Stimulated activated naive B cell treated with anti-CD40 and anti-IgM and Interleukin-4, amounts not matched to agents 10 μg/mL and 1 μg/mL and 100 μg/mL, for 72 hours (primary cell): ENCODE results near the gene HEATR1.

Source experiments
- ATAC-seq, 2 donors: fragments of 150-1000 bp; cut with Tn5 transposase; replicated peaks; 2 replicates each; pipeline ENCODE4 v1.10.0; 2021; ENCODE audit warnings: moderate library complexity in 1 of 2
- DNase-seq: peaks from one replicate; pipeline ENCODE4 v3.0.0; 2021
- H3K27ac Mint-ChIP-seq: one replicate; pipeline ENCODE4 v1.8.0; 2022; ENCODE audit warnings: mild to moderate bottlenecking, mixed read lengths
- H3K27me3 Mint-ChIP-seq, 2 donors: one replicate each; pipeline ENCODE4 v1.8.0; 2022; ENCODE audit warnings: mixed read lengths in 2 of 2
- H3K36me3 Mint-ChIP-seq, 2 donors: one replicate each; pipeline ENCODE4 v1.8.0; 2022; ENCODE audit warnings: mixed read lengths in 2 of 2, mild to moderate bottlenecking in 1 of 2
- H3K4me1 Mint-ChIP-seq, 2 donors: one replicate each; pipeline ENCODE4 v1.8.0; 2022; ENCODE audit warnings: mixed read lengths in 2 of 2, mild to moderate bottlenecking in 1 of 2
- H3K4me3 Mint-ChIP-seq, 2 donors: one replicate each; pipeline ENCODE4 v1.8.0; 2022; ENCODE audit warnings: mild to moderate bottlenecking in 2 of 2, mixed read lengths in 2 of 2, moderate library complexity in 1 of 2
- H3K9me3 Mint-ChIP-seq, 2 donors: one replicate each; pipeline ENCODE4 v1.8.0; 2022; ENCODE audit warnings: mixed read lengths in 2 of 2, mild to moderate bottlenecking in 1 of 2

The HEATR1 gene

DNA sequence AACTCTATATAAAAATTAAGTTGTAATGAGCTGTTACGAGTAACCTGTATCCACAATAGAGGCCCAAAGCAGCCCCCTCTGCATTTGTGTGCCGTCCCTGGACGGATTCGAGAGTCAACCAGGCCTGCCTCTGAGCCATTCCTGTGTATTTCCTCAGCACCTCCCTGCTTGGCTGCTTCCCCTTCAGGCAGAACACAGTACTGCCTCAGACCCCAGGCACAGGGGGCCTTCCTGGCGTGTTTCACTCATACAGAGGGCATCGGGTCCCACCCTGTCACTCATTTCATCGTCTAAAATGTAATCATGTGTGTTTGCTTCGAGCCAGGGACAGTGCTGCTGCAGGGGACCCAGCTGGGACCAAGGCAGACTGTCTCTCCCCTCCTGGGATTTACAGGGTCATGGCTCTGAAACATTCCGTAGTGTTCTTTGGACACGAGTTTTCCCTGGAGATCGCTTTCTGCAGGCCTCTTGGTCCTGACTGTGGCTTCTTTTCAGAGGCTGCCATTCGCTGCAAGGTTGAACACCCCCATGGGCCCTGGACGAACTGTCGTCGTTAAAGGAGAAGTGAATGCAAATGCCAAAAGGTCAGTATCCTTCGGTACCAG lies 61.1 kb downstream of the HEATR1 start:
- Mint-ChIP-seq H3K4me1 (peaks cover 14 to 15% of the 10 kb centered on the region in 2 donors), H3K27ac (no peak overlapping the region), H3K9me3 (no peaks in the 10 kb centered on the region), H3K4me3 (no peak overlapping the region), H3K27me3 (no peaks in the 10 kb centered on the region), H3K36me3 (peaks cover 56 to 67% of the 10 kb centered on the region in 2 donors)
- ATAC-seq (peak; percentile 33 to 41), DNase-seq (no peak)

DNA sequence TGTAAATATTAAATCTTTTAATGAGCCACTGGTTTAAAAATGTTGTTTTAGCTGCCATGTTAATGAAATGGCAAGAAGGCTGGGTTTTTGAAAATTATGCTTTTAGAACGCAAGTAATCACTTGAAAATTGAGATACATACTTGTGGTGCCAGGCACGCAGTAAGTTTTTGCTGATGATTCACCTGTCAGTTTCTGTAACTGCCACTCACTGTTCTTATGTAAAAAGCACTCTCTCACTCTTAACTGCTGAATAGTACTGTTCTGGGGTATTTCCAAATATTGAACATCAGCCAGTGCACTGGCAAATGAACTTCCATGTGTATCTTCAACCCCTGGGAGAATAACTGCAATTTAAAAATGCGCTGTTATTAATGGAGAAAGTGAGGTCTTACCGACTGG lies 62.6 kb downstream of the HEATR1 start:
- Mint-ChIP-seq H3K27me3 (no peaks in the 10 kb centered on the region), H3K9me3 (no peaks in the 10 kb centered on the region), H3K4me1 (peaks cover 10 to 14% of the 10 kb centered on the region in 2 donors), H3K36me3 (peaks cover 47 to 58% of the 10 kb centered on the region in 2 donors), H3K4me3 (no peak overlapping the region), H3K27ac (no peak overlapping the region)
- ATAC-seq (no peak), DNase-seq (no peak)

DNA sequence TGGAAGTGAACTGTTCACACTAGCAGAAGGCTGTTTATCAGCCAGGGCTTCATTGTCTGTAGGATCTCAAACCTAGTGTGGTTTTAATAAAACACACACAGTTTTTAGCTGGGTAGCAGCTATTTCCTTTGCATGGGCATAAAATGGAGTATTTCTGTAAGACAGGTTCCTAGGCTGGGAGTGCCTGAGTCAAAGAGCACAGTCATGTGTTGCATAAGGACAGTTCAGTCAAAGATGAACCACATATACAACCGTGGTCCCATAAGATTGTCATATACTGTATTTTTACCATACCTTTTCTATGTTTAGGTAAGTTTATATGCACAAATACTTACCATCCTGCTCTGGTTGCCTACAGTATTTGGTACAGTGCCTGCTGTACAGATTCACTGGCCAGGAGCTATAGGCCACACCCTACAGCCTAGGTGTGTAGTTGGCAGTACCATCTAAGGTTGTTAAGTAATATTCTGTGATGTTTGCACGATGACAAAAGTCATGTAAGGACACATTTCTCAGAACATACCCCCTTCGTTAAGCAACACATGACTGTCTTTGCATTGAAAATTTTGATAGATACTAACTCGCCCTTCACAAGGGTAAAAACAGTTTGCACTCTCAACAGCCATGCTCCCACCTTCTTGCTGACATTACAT lies 63.4 kb downstream of the HEATR1 start:
- no peaks in the 10 kb centered on the region for H3K27me3 Mint-ChIP-seq
- H3K27ac Mint-ChIP-seq = peak overlapping the region; percentile 42
- no peaks in the 10 kb centered on the region for H3K9me3 Mint-ChIP-seq
- H3K4me1 Mint-ChIP-seq = peaks cover 7 to 15% of the 10 kb centered on the region in 2 donors
- no peak overlapping the region for H3K4me3 Mint-ChIP-seq
- ATAC-seq (no peak), DNase-seq (no peak)
- peaks cover 48 to 59% of the 10 kb centered on the region in 2 donors for H3K36me3 Mint-ChIP-seq

DNA sequence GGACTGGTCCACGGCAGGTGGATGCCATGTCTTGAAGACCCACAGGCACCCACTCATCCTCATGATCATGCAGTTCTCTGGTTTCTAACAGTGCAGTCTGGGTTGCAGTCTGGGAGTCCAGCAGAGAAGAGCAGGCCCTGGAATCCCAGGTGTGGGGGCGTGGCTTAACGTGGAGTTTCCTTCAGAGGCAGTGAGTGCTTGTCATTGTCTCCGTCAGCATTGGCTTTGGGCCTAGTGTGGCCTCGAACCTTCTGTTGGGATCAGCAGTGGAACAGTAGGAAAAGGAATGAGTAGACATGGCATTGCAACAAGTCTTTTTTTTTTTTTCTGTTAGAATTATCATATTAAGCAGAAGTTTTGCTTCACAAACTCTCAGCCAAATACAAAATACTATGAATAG lies 67.8 kb downstream of the HEATR1 start:
- peak overlapping the region in 1 of 2 donors; percentile 26 for H3K4me3 Mint-ChIP-seq
- H3K9me3 Mint-ChIP-seq = no peaks in the 10 kb centered on the region
- peaks cover 32 to 41% of the 10 kb centered on the region in 2 donors for H3K36me3 Mint-ChIP-seq
- no peak overlapping the region for H3K27ac Mint-ChIP-seq
- peaks cover 10 to 21% of the 10 kb centered on the region in 2 donors for H3K4me1 Mint-ChIP-seq
- DNase-seq (no peak), ATAC-seq (no peak)
- H3K27me3 Mint-ChIP-seq = no peaks in the 10 kb centered on the region

DNA sequence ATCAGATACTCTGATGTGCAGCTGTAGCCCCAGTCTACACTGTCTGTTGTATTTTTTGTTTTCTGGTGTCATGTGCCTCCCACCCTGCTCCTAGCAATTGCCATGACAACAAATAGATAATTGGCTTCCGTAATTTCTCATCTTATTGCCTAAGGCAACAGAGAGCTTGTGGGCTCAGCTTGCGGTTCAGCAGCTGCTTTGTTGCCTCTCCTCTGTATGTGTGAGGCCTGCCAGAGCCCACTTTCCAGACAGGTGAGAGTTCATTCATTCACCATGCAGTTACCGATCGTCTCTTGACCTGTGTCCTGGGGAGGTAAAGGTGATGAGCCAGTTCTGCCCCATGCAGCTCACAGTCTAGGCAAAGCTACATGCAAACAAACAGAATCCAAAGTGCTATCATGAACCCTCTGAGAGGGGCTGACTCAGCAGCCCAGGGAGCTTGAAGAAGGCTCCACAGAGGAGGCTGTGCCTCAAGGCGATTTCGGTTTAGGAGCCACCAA lies 68.6 kb downstream of the HEATR1 start:
- H3K4me3 Mint-ChIP-seq = no peak overlapping the region
- ATAC-seq (no peak), DNase-seq (no peak)
- peaks cover 36 to 48% of the 10 kb centered on the region in 2 donors for H3K36me3 Mint-ChIP-seq
- H3K27ac Mint-ChIP-seq = peak overlapping the region; percentile 52
- peaks cover 15 to 28% of the 10 kb centered on the region in 2 donors for H3K4me1 Mint-ChIP-seq
- no peaks in the 10 kb centered on the region for H3K27me3 Mint-ChIP-seq
- H3K9me3 Mint-ChIP-seq = no peaks in the 10 kb centered on the region

DNA sequence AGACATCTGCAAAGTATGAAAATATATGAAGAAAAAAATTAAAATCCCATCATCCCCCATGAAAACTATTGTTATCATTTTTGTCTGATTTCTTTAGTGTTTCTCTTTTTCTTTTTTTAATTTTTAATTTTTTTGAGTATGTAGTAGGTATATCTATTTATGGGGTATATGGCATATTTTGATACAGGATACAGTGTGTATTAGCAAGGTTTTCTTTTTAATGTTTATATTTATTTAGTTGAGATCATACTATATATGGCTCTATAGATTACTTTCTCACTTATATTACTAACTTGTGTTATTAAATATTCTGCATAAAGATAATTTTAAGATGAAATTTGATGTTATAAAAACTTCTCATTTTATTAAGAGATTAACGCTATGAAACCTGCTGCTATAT lies 69.1 kb downstream of the HEATR1 start:
- Mint-ChIP-seq H3K27me3 (no peaks in the 10 kb centered on the region), H3K4me1 (peaks cover 19 to 33% of the 10 kb centered on the region in 2 donors), H3K36me3 (peaks cover 39 to 49% of the 10 kb centered on the region in 2 donors), H3K9me3 (no peaks in the 10 kb centered on the region), H3K4me3 (no peak overlapping the region), H3K27ac (no peak overlapping the region)
- DNase-seq (no peak), ATAC-seq (no peak)

DNA sequence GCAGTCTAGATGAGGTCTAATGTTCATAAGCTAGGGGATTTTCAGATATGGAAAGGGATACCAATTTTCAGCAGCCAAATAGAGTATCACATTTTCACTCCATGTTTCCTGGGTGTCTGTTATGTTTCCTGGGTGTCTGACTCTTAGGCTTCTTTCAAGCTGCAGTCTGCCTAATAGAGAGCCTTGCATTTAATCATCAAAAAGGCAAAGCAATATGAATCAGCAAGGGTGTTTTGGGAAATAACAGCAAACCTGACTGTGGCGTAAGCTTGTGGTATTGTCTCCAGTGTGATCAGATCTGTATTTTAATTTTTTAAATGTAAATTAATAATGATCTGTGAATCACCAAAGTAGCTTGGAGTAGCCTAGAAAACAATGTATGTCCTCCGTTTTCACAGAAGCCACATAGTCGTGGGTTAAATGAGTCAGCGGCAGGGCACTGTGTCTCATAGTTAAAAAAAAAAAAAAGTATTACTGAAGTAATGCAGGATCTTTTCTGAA lies 70.1 kb downstream of the HEATR1 start:
- Mint-ChIP-seq H3K9me3 (no peaks in the 10 kb centered on the region), H3K4me1 (peaks cover 19 to 36% of the 10 kb centered on the region in 2 donors), H3K27me3 (no peaks in the 10 kb centered on the region), H3K27ac (peak overlapping the region; percentile 25), H3K4me3 (no peak overlapping the region), H3K36me3 (peaks cover 37 to 51% of the 10 kb centered on the region in 2 donors)
- no peak for DNase-seq
- no peak for ATAC-seq

DNA sequence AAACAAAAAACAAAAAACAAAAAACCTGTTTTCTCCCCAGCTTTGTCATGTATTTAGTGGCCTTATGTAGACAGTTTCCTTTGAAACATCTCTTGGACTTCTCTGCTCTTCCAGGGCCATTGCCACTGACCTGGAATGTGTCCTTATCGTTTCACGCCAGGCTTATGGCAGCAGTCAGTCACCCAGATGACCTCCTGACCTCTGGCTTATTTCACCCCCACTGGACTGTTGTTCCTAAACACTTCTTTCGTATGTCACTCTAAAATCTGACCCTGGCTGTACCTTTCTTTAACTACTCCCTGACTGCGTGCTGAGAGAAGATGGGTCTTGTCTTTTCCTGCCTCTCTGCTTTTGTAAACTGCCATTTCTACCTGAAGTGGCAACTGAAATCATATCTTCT lies 71.5 kb downstream of the HEATR1 start:
- H3K4me3 Mint-ChIP-seq = no peak overlapping the region
- H3K9me3 Mint-ChIP-seq = no peaks in the 10 kb centered on the region
- no peaks in the 10 kb centered on the region for H3K27me3 Mint-ChIP-seq
- no peak overlapping the region for H3K27ac Mint-ChIP-seq
- DNase-seq (no peak), ATAC-seq (no peak)
- peaks cover 35 to 49% of the 10 kb centered on the region in 2 donors for H3K36me3 Mint-ChIP-seq
- H3K4me1 Mint-ChIP-seq = peaks cover 19 to 40% of the 10 kb centered on the region in 2 donors

DNA sequence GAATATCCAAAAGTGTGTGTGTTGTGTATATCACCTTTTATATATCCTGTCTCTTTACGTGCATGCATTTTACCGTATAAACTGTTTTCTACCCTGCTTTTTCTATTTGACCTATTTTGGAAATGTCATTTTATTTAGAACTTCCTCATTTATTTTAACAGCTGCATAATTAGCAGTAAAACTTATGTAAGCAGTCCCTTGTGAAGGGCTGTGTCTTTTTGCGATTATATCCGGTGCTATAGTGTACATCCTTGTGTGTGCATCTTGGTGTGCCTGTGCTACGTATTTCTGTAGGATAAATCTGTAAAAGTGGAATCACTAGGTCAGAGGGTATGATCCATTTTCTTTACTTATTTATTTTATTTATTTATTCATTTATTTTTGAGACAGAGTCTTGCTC lies 73.4 kb downstream of the HEATR1 start:
- H3K36me3 Mint-ChIP-seq = peaks cover 34 to 50% of the 10 kb centered on the region in 2 donors
- DNase-seq (no peak), ATAC-seq (peak; percentile 74 to 95)
- no peaks in the 10 kb centered on the region for H3K27me3 Mint-ChIP-seq
- peaks cover 17 to 32% of the 10 kb centered on the region in 2 donors for H3K4me1 Mint-ChIP-seq
- H3K27ac Mint-ChIP-seq = no peak overlapping the region
- peak overlapping the region; percentile 36 to 57 for H3K4me3 Mint-ChIP-seq
- H3K9me3 Mint-ChIP-seq = no peaks in the 10 kb centered on the region

DNA sequence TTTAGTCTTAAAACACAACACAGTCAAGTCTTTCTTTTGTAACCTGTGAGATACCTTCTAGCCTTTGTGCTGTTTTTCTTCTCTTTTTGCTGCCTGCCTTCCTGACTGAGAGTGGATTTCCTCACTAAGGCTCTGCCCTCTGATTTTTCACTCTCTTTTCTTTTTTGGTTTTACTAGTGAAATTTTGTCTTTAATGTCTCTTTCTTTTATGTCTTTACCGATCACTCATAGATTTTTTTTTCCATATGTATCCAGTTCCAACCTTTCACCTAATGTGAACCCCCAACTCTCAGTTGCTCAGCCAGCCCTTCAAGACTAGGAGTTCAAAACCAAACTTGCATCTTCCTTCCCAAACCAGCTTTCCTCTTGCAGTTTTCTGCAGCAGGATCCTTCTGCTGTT lies 74.0 kb downstream of the HEATR1 start:
- Mint-ChIP-seq H3K4me1 (peaks cover 17 to 27% of the 10 kb centered on the region in 2 donors), H3K36me3 (peaks cover 32 to 48% of the 10 kb centered on the region in 2 donors), H3K27ac (no peak overlapping the region), H3K27me3 (no peaks in the 10 kb centered on the region), H3K9me3 (no peaks in the 10 kb centered on the region), H3K4me3 (no peak overlapping the region)
- no peak for DNase-seq
- ATAC-seq = no peak

DNA sequence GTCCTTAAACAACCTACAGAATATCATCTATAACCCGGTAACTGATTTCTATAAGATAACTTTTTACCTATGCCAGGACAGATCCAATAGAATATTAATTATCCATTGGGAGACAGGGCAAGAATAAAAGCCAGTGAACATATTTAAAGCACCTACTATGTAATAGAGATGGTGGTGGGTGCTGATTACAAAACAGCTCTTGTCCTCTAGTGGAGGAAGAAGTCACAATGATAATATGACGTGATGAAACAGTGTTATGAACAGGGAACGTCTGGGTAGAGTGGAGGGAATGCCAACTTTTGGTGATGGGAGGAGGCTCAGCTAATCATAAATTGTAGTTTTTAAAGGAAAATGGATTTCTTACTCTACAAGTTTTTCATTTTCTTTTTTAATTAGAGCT lies 78.2 kb downstream of the HEATR1 start:
- H3K4me1 Mint-ChIP-seq = peaks cover 11 to 28% of the 10 kb centered on the region in 2 donors
- no peak overlapping the region for H3K27ac Mint-ChIP-seq
- no peak overlapping the region for H3K4me3 Mint-ChIP-seq

DNA sequence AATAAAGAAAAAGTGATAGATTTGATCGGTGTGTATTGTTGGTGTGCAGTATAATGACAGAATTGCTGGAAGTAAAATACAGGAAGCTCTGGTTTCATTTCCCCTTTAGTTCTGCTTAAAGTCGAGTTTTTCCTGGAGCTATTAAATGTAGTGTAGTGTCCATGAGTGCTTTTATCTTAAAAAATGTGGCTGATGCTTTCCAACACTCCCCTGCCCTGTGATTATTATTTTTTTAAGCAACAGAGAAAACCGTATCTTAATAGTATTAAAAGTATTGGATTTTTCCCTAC lies 79.5 kb downstream of the HEATR1 start:
- ATAC-seq = no peak
- H3K27me3 Mint-ChIP-seq = no peaks in the 10 kb centered on the region
- no peaks in the 10 kb centered on the region for H3K9me3 Mint-ChIP-seq
- H3K36me3 Mint-ChIP-seq = peaks cover 13 to 23% of the 10 kb centered on the region in 2 donors
- no peak for DNase-seq
- peak overlapping the region; percentile 99 for H3K27ac Mint-ChIP-seq
- peaks cover 3 to 16% of the 10 kb centered on the region in 2 donors for H3K4me1 Mint-ChIP-seq
- H3K4me3 Mint-ChIP-seq = peak overlapping the region; percentile 99

More for the DNA sequence above, 78.2 kb downstream of the HEATR1 start:
- H3K27me3 Mint-ChIP-seq = no peaks in the 10 kb centered on the region
- DNase-seq (no peak), ATAC-seq (no peak)
- no peaks in the 10 kb centered on the region for H3K9me3 Mint-ChIP-seq
- H3K36me3 Mint-ChIP-seq = peaks cover 20 to 33% of the 10 kb centered on the region in 2 donors

DNA sequence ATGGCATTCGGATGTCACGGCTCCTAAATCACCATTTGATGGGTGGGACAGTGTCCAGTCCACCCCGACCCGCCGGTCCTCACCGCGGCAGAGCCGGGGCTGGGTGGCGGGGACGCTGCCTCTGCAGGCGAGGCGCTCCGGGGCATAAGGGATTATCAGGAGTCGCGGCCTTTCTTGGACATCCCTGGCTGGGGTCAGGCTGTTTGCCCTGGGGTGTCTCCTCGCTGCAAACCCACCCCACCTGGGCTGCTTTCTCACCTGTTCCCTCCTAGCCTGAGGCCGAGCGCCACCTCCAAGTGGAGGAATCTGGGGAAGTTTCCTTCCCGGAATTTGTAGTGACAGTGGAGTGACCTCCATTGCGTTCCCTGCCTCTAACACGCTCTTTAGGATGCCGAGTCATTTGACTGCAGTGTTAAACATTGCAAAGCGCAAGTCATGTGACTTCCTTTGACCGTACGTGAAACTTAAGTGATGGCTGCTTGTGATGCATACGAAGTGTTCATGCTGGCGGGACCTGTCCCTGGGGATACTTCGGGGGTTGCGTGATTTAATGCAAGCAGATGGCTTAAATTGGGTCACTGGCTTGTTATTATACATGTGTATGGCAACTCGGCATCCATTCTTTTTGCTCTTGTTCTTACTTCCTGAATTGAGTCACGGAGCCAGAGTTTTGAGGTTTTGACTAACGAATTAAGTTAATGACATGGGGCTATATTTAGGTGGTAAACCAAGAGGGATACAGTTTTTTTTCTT lies 80.0 kb downstream of the HEATR1 start:
- H3K4me1 Mint-ChIP-seq = peaks cover 3 to 16% of the 10 kb centered on the region in 2 donors
- no peaks in the 10 kb centered on the region for H3K27me3 Mint-ChIP-seq

DNA sequence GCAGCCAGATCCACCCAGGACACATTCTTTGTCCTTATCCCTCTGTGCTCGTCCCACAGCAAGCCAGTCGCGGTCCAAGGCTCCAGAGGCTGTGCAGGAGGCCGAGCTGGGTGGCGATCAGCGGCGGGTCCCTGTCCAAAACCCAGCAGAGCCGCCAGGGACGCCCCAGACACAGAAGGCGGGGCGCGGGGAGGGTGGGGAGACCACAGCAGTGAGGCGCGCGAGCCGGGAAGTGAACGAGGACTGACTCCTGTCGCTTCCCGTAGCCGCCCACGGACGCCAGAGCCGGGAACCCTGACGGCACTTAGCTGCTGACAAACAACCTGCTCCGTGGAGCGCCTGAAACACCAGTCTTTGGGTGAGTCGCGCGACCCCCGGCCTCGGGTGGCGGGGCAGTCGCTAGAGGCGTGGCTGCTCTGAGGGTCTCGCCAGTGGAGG lies 80.6 kb downstream of the HEATR1 start, which contains the start of gene LGALS8:
LGALS8 (plus strand) TSS at position 279 of the 438 bp plus-strand sequence. CDS start 2,089 bp downstream, outside the sequence.
- H3K27ac Mint-ChIP-seq = peak within 1 kb of the TSS; percentile 99
- ATAC-seq (peak; percentile 74 to 77), DNase-seq (peak; percentile 84)
- H3K27me3 Mint-ChIP-seq = no peaks in the 10 kb centered on the region
- peaks cover 10 to 19% of the 10 kb centered on the region in 2 donors for H3K36me3 Mint-ChIP-seq
- H3K4me1 Mint-ChIP-seq = peaks cover 3 to 12% of the 10 kb centered on the region in 2 donors
- peak within 1 kb of the TSS; percentile 99 for H3K4me3 Mint-ChIP-seq
- no peaks in the 10 kb centered on the region for H3K9me3 Mint-ChIP-seq

More for the DNA sequence above, 80.0 kb downstream of the HEATR1 start:
- peaks cover 13 to 23% of the 10 kb centered on the region in 2 donors for H3K36me3 Mint-ChIP-seq
- peak overlapping the region; percentile 99 for H3K27ac Mint-ChIP-seq
- H3K4me3 Mint-ChIP-seq = peak overlapping the region; percentile 99
- DNase-seq (peak; percentile 78), ATAC-seq (peak; percentile 91 to 92)
- H3K9me3 Mint-ChIP-seq = no peaks in the 10 kb centered on the region
